Lower leg skin (tissue), 3 donors: ENCODE data around the gene ZNF541.

Source experiments
- CTCF ChIP-seq, 3 donors: fragments of 450-650 bp; IDR thresholded peaks; one replicate each; pipeline ENCODE4 v1.5.1; 2016; ENCODE audit warnings: antibody characterized with exemption in 3 of 3, mild to moderate bottlenecking in 3 of 3, moderate library complexity in 2 of 3
- POLR2A ChIP-seq, 2 donors: fragments of 450-650 bp; IDR thresholded peaks; one replicate each; pipeline ENCODE4 v1.6.1; 2016 to 2017; ENCODE audit warnings: antibody characterized with exemption in 2 of 2, mild to moderate bottlenecking in 1 of 2, moderate library complexity in 1 of 2

GRCh38 chr19:47593860-47594259, 20.9 kb upstream of the ZNF541 start:
- TF ChIP-seq CTCF (IDR thresholded peaks at IDR 0.05), result no peak
- no peak for TF ChIP-seq POLR2A (IDR thresholded peaks at IDR 0.05)
